SK-N-SH (cell line): ENCODE data around the gene CPZ. TPM values are rescaled to one million over a fixed set of nuclear protein-coding genes. Genes with fewer than 3 reads are reported as not detected.
"Not testable (repeated sequence)": the region's sequence is repeated elsewhere in the genome, so short reads cannot be mapped to it uniquely, and the experiment has no call there.

Experiments
- CTCF ChIA-PET: fragments of 300-600, 350-600 bp; formaldehyde crosslinking; extraction: SDS; loops from one replicate; lab custom pipeline; 2021; lab: Yijun Ruan, JAX
- POLR2A ChIA-PET: fragments of 350-600 bp; sonication (Branson Sonifier 250); formaldehyde crosslinking; extraction: SDS; loops from one replicate; lab custom pipeline; 2020; ENCODE audit warnings: antibody characterized with exemption, inconsistent platforms; lab: Yijun Ruan, JAX
- DNase-seq: peaks from one replicate; pipeline ENCODE4 v3.0.0; 2012
- H2AFZ ChIP-seq: fragments of 200-600 bp; sonication (generic); 2 replicates; pipeline ENCODE4 v1.8.1; 2016; ENCODE audit warnings: antibody characterized with exemption, mild to moderate bottlenecking, low read depth
- H3F3A ChIP-seq: fragments of 200-600 bp; sonication (generic); replicated peaks from 2 replicates; pipeline ENCODE3; 2016; ENCODE audit warnings: antibody characterized with exemption, mild to moderate bottlenecking; ENCODE audit not compliant: insufficient read depth
- H3K27ac ChIP-seq, 2 experiments: fragments of 200-500 bp in 1 of 2; fragments of 200-600 bp in 1 of 2; sonication (Bioruptor generic) in 1 of 2; sonication (generic), shearing (Covaris generic) in 1 of 2; 2 replicates each; pipeline versions ENCODE4 v1.5.1 to v1.6.1; 2014 to 2016; ENCODE audit warnings: low read depth in 2 of 2, inconsistent platforms in 1 of 2, low read length in 1 of 2, mild to moderate bottlenecking in 1 of 2, mixed read lengths in 1 of 2
- H3K27me3 ChIP-seq: fragments of 200-600 bp; sonication (generic), shearing (Covaris generic); 2 replicates; pipeline ENCODE4 v1.6.1; 2016; ENCODE audit warnings: mixed run types; ENCODE audit not compliant: insufficient read depth
- H3K36me3 ChIP-seq, 2 experiments: fragments of 200-500 bp in 1 of 2; fragments of 200-600 bp in 1 of 2; sonication (Bioruptor generic) in 1 of 2; sonication (generic) in 1 of 2; replicated peaks in 1 of 2; 2 replicates each; pipeline versions ENCODE3 to v1.5.1; 2014 to 2016; ENCODE audit warnings: low read length in 1 of 2, mild to moderate bottlenecking in 1 of 2; ENCODE audit not compliant: insufficient read depth in 2 of 2, control insufficient read depth in 1 of 2
- H3K4me1 ChIP-seq, 2 experiments: fragments of 200-500 bp in 1 of 2; fragments of 200-600 bp in 1 of 2; sonication (Bioruptor generic) in 1 of 2; sonication (generic), shearing (Covaris generic) in 1 of 2; 2 replicates each; pipeline versions ENCODE4 v1.5.1 to v1.6.1; 2014 to 2016; ENCODE audit warnings: low read depth in 1 of 2, low read length in 1 of 2, mixed run types in 1 of 2; ENCODE audit not compliant: insufficient read depth in 2 of 2, control insufficient read depth in 1 of 2
- H3K4me2 ChIP-seq: fragments of 200-600 bp; sonication (generic), shearing (Covaris generic); 2 replicates; pipeline ENCODE4 v1.6.1; 2017; ENCODE audit warnings: mixed run types
- H3K4me3 ChIP-seq, 2 experiments: fragments of 200-500 bp in 1 of 2; fragments of 200-600 bp in 1 of 2; sonication (Bioruptor generic) in 1 of 2; sonication (generic), shearing (Covaris generic) in 1 of 2; 2 replicates each; pipeline versions ENCODE4 v1.5.1 to v1.8.1; 2014 to 2016; ENCODE audit warnings: low read depth in 2 of 2, inconsistent platforms in 1 of 2, low read length in 1 of 2, mild to moderate bottlenecking in 1 of 2, mixed read lengths in 1 of 2, moderate library complexity in 1 of 2
- H3K79me2 ChIP-seq: fragments of 200-600 bp; sonication (generic); 2 replicates; pipeline ENCODE4 v1.8.1; 2017; ENCODE audit warnings: mild to moderate bottlenecking; ENCODE audit not compliant: insufficient read depth
- H3K9ac ChIP-seq: fragments of 200-600 bp; sonication (generic); 2 replicates; pipeline ENCODE4 v1.6.1; 2017; ENCODE audit warnings: mixed run types
- H3K9me2 ChIP-seq: fragments of 200-600 bp; sonication (generic); 2 replicates; pipeline ENCODE4 v1.6.1; 2017; ENCODE audit warnings: mixed run types
- H3K9me3 ChIP-seq: fragments of 200-600 bp; sonication (generic); 2 replicates; pipeline ENCODE4 v1.6.1; 2017; ENCODE audit warnings: mixed run types, mild to moderate bottlenecking, moderate library complexity
- H4K20me1 ChIP-seq: fragments of 200-600 bp; sonication (generic); 2 replicates; pipeline ENCODE4 v1.6.1; 2017; ENCODE audit warnings: mild to moderate bottlenecking, mixed run types; ENCODE audit not compliant: insufficient read depth
- CTCF ChIP-seq: fragments of 200-600 bp; sonication (generic); IDR thresholded peaks from 2 replicates; pipeline ENCODE4 v1.6.1; 2017; ENCODE audit warnings: antibody characterized with exemption, mild to moderate bottlenecking, moderate library complexity
- FOSL2 ChIP-seq: IDR thresholded peaks from 2 replicates; pipeline ENCODE4 v1.4.0; 2012; ENCODE audit warnings: low read depth, mild to moderate bottlenecking, moderate library complexity, borderline replicate concordance
- FOXM1 ChIP-seq: IDR thresholded peaks from 2 replicates; pipeline ENCODE4 v1.4.0; 2012; ENCODE audit warnings: low read depth, mild to moderate bottlenecking
- NRF1 ChIP-seq: IDR thresholded peaks from 2 replicates; pipeline ENCODE4 v1.6.1; 2012; ENCODE audit warnings: low read depth, mild to moderate bottlenecking, low read length
- PBX3 ChIP-seq: IDR thresholded peaks from 2 replicates; pipeline ENCODE4; 2012
- RFX5 ChIP-seq: IDR thresholded peaks from 2 replicates; pipeline ENCODE4 v1.6.1; 2012; ENCODE audit warnings: mild to moderate bottlenecking, improper control_type of control experiment, low read length
- TAF1 ChIP-seq: IDR thresholded peaks from 2 replicates; pipeline ENCODE4 v1.6.1; 2012; ENCODE audit warnings: low read depth, mild to moderate bottlenecking, low read length, moderate library complexity, borderline replicate concordance
- TEAD4 ChIP-seq: IDR thresholded peaks from 2 replicates; pipeline ENCODE4 v1.4.0; 2012; ENCODE audit warnings: mild to moderate bottlenecking, borderline replicate concordance; ENCODE audit not compliant: insufficient read depth
- WGBS: methylation state at CpG from one replicate; pipeline ENCODE4 v1.1.6; 2017; ENCODE audit warnings: low lambda C conversion rate; 5-methylcytosine and 5-hydroxymethylcytosine counted together
- polyA plus RNA-seq, 3 experiments: library from polyadenylated mRNA; depleted of rRNA; stranded (reverse); fragments of >200 nt; gene quantifications; 2 replicates each; pipeline ENCODE4 v1.2.3, GENCODE V29; 2012

Gene CPZ
- polyA plus RNA-seq, 1 of the 3 experiments (the other 2 are of a cell fraction): not detected

GRCh38 chr4:8618961-8619720 lies 26.6 kb downstream of the CPZ start:
- CTCF ChIA-PET: interaction anchor here (5.2 kb wide), 1 partner anchor 11 kb away, joined by 69 read pairs; no protein-coding TSS in a partner anchor
- 38% methylated on average over 5 of the region's 28 CpGs for WGBS
- H3F3A ChIP-seq: no peaks in the 10 kb centered on the region
- no peak overlapping the region for H2AFZ ChIP-seq
- H3K79me2 ChIP-seq: no peaks in the 10 kb centered on the region
- H3K9me3 ChIP-seq: no peaks in the 10 kb centered on the region
- no peaks in the 10 kb centered on the region for H3K9me2 ChIP-seq
- H3K36me3 ChIP-seq: no peaks in the 10 kb centered on the region
- no peak overlapping the region for H3K9ac ChIP-seq
- H3K4me3 ChIP-seq: no peak overlapping the region
- no peak for DNase-seq
- H3K4me2 ChIP-seq: no peak overlapping the region
- H3K27me3 ChIP-seq: peaks cover 10% of the 10 kb centered on the region; the same call in 1 of the 2 replicates
- POLR2A ChIA-PET: no interaction called here
- H3K27ac ChIP-seq: no peak overlapping the region
- H3K4me1 ChIP-seq: peaks cover 0 to 13% of the 10 kb centered on the region in 2 experiments; a peak in 1 of 4 replicates
- no peak for TF ChIP-seq FOSL2
- TF ChIP-seq RFX5: no peak
- TF ChIP-seq NRF1: no peak
- TF ChIP-seq TEAD4: no peak
- TF ChIP-seq FOXM1: no peak
- TF ChIP-seq CTCF: no peak
- no peak for TF ChIP-seq TAF1
- no peak for TF ChIP-seq PBX3
- no peaks in the 10 kb centered on the region for H4K20me1 ChIP-seq

- H3F3A ChIP-seq, H2AFZ ChIP-seq, DNase-seq, H3K79me2 ChIP-seq, POLR2A ChIA-PET, H3K9me3 ChIP-seq, H3K4me2 ChIP-seq, H3K9me2 ChIP-seq, H3K27ac ChIP-seq, H4K20me1 ChIP-seq, H3K36me3 ChIP-seq, H3K9ac ChIP-seq, H3K4me1 ChIP-seq, CTCF ChIA-PET, H3K4me3 ChIP-seq: not testable (repeated sequence)
- H3K27me3 ChIP-seq: peaks cover 10% of the 10 kb centered on the region; the same call in 1 of the 2 replicates
- 36% methylated on average over 4 of the region's 14 CpGs for WGBS
Measured at GRCh38 chr4:8621135-8621534, 28.6 kb downstream of the CPZ start.

GRCh38 chr4:8624601-8625272 lies 32.2 kb downstream of the CPZ start:
- H3K27me3 ChIP-seq, H3K9me3 ChIP-seq, H3K36me3 ChIP-seq, H3K9ac ChIP-seq, H3K9me2 ChIP-seq, DNase-seq, H3K27ac ChIP-seq, H3K4me1 ChIP-seq, H4K20me1 ChIP-seq, POLR2A ChIA-PET, H3K4me3 ChIP-seq, H3F3A ChIP-seq, H3K79me2 ChIP-seq, H3K4me2 ChIP-seq, CTCF ChIA-PET, H2AFZ ChIP-seq: not testable (repeated sequence)
- WGBS: no CpG with 5 or more reads among the region's 29 CpGs

- H3K9me3 ChIP-seq, H3K4me2 ChIP-seq, POLR2A ChIA-PET, H3K4me1 ChIP-seq, H3F3A ChIP-seq, H3K9me2 ChIP-seq, H2AFZ ChIP-seq, H3K9ac ChIP-seq, H4K20me1 ChIP-seq, H3K27ac ChIP-seq, H3K4me3 ChIP-seq, CTCF ChIA-PET, H3K36me3 ChIP-seq, DNase-seq, H3K27me3 ChIP-seq, H3K79me2 ChIP-seq: not testable (repeated sequence)
- no CpG with 5 or more reads among the region's 29 CpGs for WGBS
Measured at GRCh38 chr4:8630240-8630905, 37.8 kb downstream of the CPZ start.
